CD14-positive monocyte (primary cell): ENCODE data around the gene THSD8. TPM values are rescaled to one million over a fixed set of nuclear protein-coding genes. Genes with fewer than 3 reads are reported as not detected.

Experiments used
- DNase-seq, 3 donors: peaks; one replicate each; pipeline ENCODE4 v3.0.0-alpha.2; 2011 to 2022
- H2AFZ ChIP-seq: 2 replicates; pipeline ENCODE4 v1.6.0; 2012; ENCODE audit warnings: mild to moderate bottlenecking, low read depth, low read length, inconsistent platforms; ENCODE audit not compliant: insufficient read depth, poor library complexity, severe bottlenecking
- H3K27ac ChIP-seq, 2 donors: 1 replicate in 1 of 2; 2 replicates in 1 of 2; pipeline ENCODE4 v1.5.1; 2012 to 2013; ENCODE audit warnings: low read length in 2 of 2, control low read depth in 1 of 2, inconsistent platforms in 1 of 2, low read depth in 1 of 2, mild to moderate bottlenecking in 1 of 2
- H3K27me3 ChIP-seq, 2 donors: one replicate each; pipeline versions ENCODE4 v1.6.0 to v1.6.1; 2011 to 2013; ENCODE audit warnings: low read length in 2 of 2; ENCODE audit not compliant: control insufficient read depth in 2 of 2, insufficient read depth in 2 of 2
- H3K36me3 ChIP-seq, 2 donors: replicated peaks in 1 of 2; 1 replicate in 1 of 2; 2 replicates in 1 of 2; pipeline versions ENCODE4 v1.5.1 to v1.6.1; 2012 to 2013; ENCODE audit warnings: low read length in 2 of 2, control low read depth in 1 of 2, inconsistent platforms in 1 of 2, mild to moderate bottlenecking in 1 of 2; ENCODE audit not compliant: insufficient read depth in 2 of 2, control insufficient read depth in 1 of 2
- H3K4me1 ChIP-seq, 2 donors: 1 replicate in 1 of 2; 2 replicates in 1 of 2; pipeline versions ENCODE4 v1.5.1 to v1.6.1; 2012 to 2013; ENCODE audit warnings: low read length in 2 of 2, control low read depth in 1 of 2, inconsistent platforms in 1 of 2, mild to moderate bottlenecking in 1 of 2, moderate library complexity in 1 of 2; ENCODE audit not compliant: insufficient read depth in 2 of 2, control insufficient read depth in 1 of 2
- H3K4me2 ChIP-seq: replicated peaks from 2 replicates; pipeline ENCODE3; 2012; ENCODE audit warnings: low read length, moderate library complexity, mild to moderate bottlenecking; ENCODE audit not compliant: poor library complexity, severe bottlenecking; ENCODE audit errors: extremely low read depth
- H3K4me3 ChIP-seq, 3 experiments: fragments of 200-600 bp in 1 of 3; sonication (generic) in 1 of 3; replicated peaks in 1 of 3; 1 replicate in 2 of 3; 2 replicates in 1 of 3; pipeline ENCODE4 v1.5.1; 2011 to 2013; ENCODE audit warnings: low read length in 3 of 3, mild to moderate bottlenecking in 3 of 3, control low read depth in 2 of 3, low read depth in 2 of 3, inconsistent platforms in 1 of 3, moderate library complexity in 1 of 3
- H3K79me2 ChIP-seq: 2 replicates; pipeline ENCODE4 v1.6.0; 2012; ENCODE audit warnings: mild to moderate bottlenecking, control low read depth, inconsistent platforms, low read length, moderate library complexity; ENCODE audit not compliant: insufficient read depth
- H3K9ac ChIP-seq: 2 replicates; pipeline ENCODE4 v1.6.0; 2017; ENCODE audit warnings: low read length, mild to moderate bottlenecking; ENCODE audit not compliant: insufficient read depth, poor library complexity, severe bottlenecking
- H3K9me3 ChIP-seq, 2 donors: replicated peaks in 1 of 2; 1 replicate in 1 of 2; 2 replicates in 1 of 2; pipeline versions ENCODE4 v1.5.1 to v1.6.1; 2012 to 2013; ENCODE audit warnings: low read length in 2 of 2, control low read depth in 1 of 2; ENCODE audit not compliant: control insufficient read depth in 1 of 2, insufficient read depth in 1 of 2
- H4K20me1 ChIP-seq: 2 replicates; pipeline ENCODE4 v1.6.0; 2012; ENCODE audit warnings: mild to moderate bottlenecking, low read length, control low read depth, moderate library complexity; ENCODE audit not compliant: insufficient read depth
- H3K27ac Mint-ChIP-seq, 7 donors: one replicate each; pipeline ENCODE4 v1.8.0; 2020; ENCODE audit warnings: mild to moderate bottlenecking in 7 of 7, mixed read lengths in 7 of 7, moderate library complexity in 6 of 7, inconsistent platforms in 2 of 7
- H3K27me3 Mint-ChIP-seq, 3 donors: one replicate each; pipeline ENCODE4 v1.8.0; 2021 to 2022; ENCODE audit warnings: low read depth in 3 of 3, mild to moderate bottlenecking in 3 of 3, mixed read lengths in 3 of 3, moderate library complexity in 3 of 3, inconsistent platforms in 1 of 3
- H3K36me3 Mint-ChIP-seq, 2 donors: one replicate each; pipeline ENCODE4 v1.8.0; 2020; ENCODE audit warnings: mixed read lengths in 2 of 2, inconsistent platforms in 1 of 2, mild to moderate bottlenecking in 1 of 2
- H3K4me1 Mint-ChIP-seq: one replicate; pipeline ENCODE4 v1.8.0; 2020; ENCODE audit warnings: mild to moderate bottlenecking, mixed read lengths
- H3K4me3 Mint-ChIP-seq, 2 donors: one replicate each; pipeline ENCODE4 v1.8.0; 2020; ENCODE audit warnings: mild to moderate bottlenecking in 2 of 2, mixed read lengths in 2 of 2, moderate library complexity in 1 of 2
- H3K9me3 Mint-ChIP-seq, 7 donors: one replicate each; pipeline ENCODE4 v1.8.0; 2020 to 2022; ENCODE audit warnings: mixed read lengths in 7 of 7, mild to moderate bottlenecking in 6 of 7, moderate library complexity in 6 of 7, inconsistent platforms in 2 of 7
- CTCF ChIP-seq: fragments of 200-600 bp; IDR thresholded peaks from one replicate; pipeline ENCODE4 v1.8.0; 2022; ENCODE audit warnings: antibody characterized with exemption, mild to moderate bottlenecking
- WGBS: methylation state at CpG from one replicate; pipeline ENCODE4 v1.1.5; 2013; ENCODE audit warnings: missing lambda C conversion rate; ENCODE audit not compliant: insufficient coverage; 5-methylcytosine and 5-hydroxymethylcytosine counted together
- intact Hi-C, 2 donors: fragments of 100-400 bp; cut with micrococcal nuclease; formaldehyde crosslinking; loops; one replicate each; pipeline versions ENCODE4 v1.15.0 to v1.15.1; 2023
- polyA plus RNA-seq, 3 donors: library from polyadenylated mRNA; depleted of rRNA in 1 of 3; unstranded in 2 of 3; stranded (reverse) in 1 of 3; fragments of 300-500 nt in 2 of 3; fragments of >200 nt in 1 of 3; fragmentation: Illumina TruSeq in 2 of 3; gene quantifications; 1 replicate in 2 of 3; 2 replicates in 1 of 3; pipeline ENCODE4 v1.2.3, GENCODE V29; 2012 to 2021

The THSD8 gene
- polyA plus RNA-seq, 3 donors, result 4.0 TPM; not detected in 2

GRCh38 chr19:12790628-12791344, 11.1 kb upstream of the THSD8 start:
- H3K36me3 Mint-ChIP-seq, result peaks cover 2 to 12% of the 10 kb centered on the region in 2 donors
- Histone ChIP-seq H4K20me1 (peaks cover 42% of the 10 kb centered on the region), H3K9me3 (no peaks in the 10 kb centered on the region), H3K9ac (peak overlapping the region; percentile 100), H3K4me1 (peaks cover 58 to 64% of the 10 kb centered on the region in 2 donors), H3K79me2 (peaks cover 79% of the 10 kb centered on the region), H3K27me3 (no peaks in the 10 kb centered on the region), H3K27ac (peak overlapping the region; percentile 95 to 100), H3K4me2 (peak overlapping the region; percentile 99), H3K4me3 (peak overlapping the region; percentile 85 to 100 (median 100)), H3K36me3 (no peaks in the 10 kb centered on the region), H2AFZ (no peak overlapping the region)
- under 1% methylated on average over 20 of the region's 22 CpGs for WGBS
- intact Hi-C loops, result loop anchor here (1.0 to 10.0 kb wide), 5 partner anchors 8 to 362 kb away; partner anchors contain the start of genes CALR (in 1 of the 2), IER2 (in 1 of the 2), MAN2B1 (in 1 of the 2) and STX10 (in 1 of the 2)
- H3K27me3 Mint-ChIP-seq, result peaks cover 0 to 4% (median 1%) of the 10 kb centered on the region in 3 donors
- H3K4me3 Mint-ChIP-seq, result peak overlapping the region; percentile 95 to 98
- TF ChIP-seq CTCF, result no peak
- peak in 2 of 3 donors; percentile 35 to 46 for DNase-seq
- H3K4me1 Mint-ChIP-seq, result peaks cover 44% of the 10 kb centered on the region
- peak overlapping the region; percentile 99 to 100 (median 100) for H3K27ac Mint-ChIP-seq
- peaks cover 0 to 7% (median 0%) of the 10 kb centered on the region in 7 donors for H3K9me3 Mint-ChIP-seq

GRCh38 chr19:12791345-12792050, 10.4 kb upstream of the THSD8 start, which contains the start of gene JUNB:
Gene JUNB, plus strand, starts transcription at chr19:12791486. Its CDS starts 286 bp downstream, at chr19:12791772.
- peak within 1 kb of the TSS; percentile 86 to 100 (median 100) for H3K4me3 ChIP-seq
- H3K36me3 Mint-ChIP-seq, result peaks cover 2 to 12% of the 10 kb centered on the region in 2 donors
- peak within 1 kb of the TSS; percentile 99 for H3K4me2 ChIP-seq
- H2AFZ ChIP-seq, result no peak within 1 kb of the TSS
- H3K27me3 ChIP-seq, result no peaks in the 10 kb centered on the region
- H4K20me1 ChIP-seq, result peaks cover 46% of the 10 kb centered on the region
- peaks cover 78% of the 10 kb centered on the region for H3K79me2 ChIP-seq
- H3K27me3 Mint-ChIP-seq, result peaks cover 0 to 4% (median 1%) of the 10 kb centered on the region in 3 donors
- peak within 1 kb of the TSS; percentile 99 to 100 (median 100) for H3K27ac Mint-ChIP-seq
- peak within 1 kb of the TSS; percentile 100 for H3K9ac ChIP-seq
- DNase-seq, result peak; percentile 97 to 99 (median 98)
- H3K9me3 Mint-ChIP-seq, result peaks cover 0 to 7% (median 0%) of the 10 kb centered on the region in 7 donors
- no peaks in the 10 kb centered on the region for H3K9me3 ChIP-seq
- TF ChIP-seq CTCF, result no peak
- intact Hi-C loops, result loop anchor here (1.0 to 10.0 kb wide), 5 partner anchors 9 to 361 kb away; partner anchors contain the start of genes CALR (in 1 of the 2), IER2 (in 1 of the 2), MAN2B1 (in 1 of the 2) and STX10 (in 1 of the 2)
- no peaks in the 10 kb centered on the region for H3K36me3 ChIP-seq
- H3K4me1 ChIP-seq, result peaks cover 60 to 64% of the 10 kb centered on the region in 2 donors
- peaks cover 51% of the 10 kb centered on the region for H3K4me1 Mint-ChIP-seq
- WGBS, result under 1% methylated on average over 73 of the region's 73 CpGs
- H3K4me3 Mint-ChIP-seq, result peak within 1 kb of the TSS; percentile 95 to 98
- H3K27ac ChIP-seq, result peak within 1 kb of the TSS; percentile 95 to 100
